NCI-H2029 (cell line): ENCODE results near the gene ZSWIM3.
"Not testable (repeated sequence)": the region's sequence is repeated elsewhere in the genome, so short reads cannot be mapped to it uniquely, and the experiment has no call there.

Experiments used
- DNase-seq: peaks from one replicate; lab custom pipeline; 2025; lab: John Stamatoyannopoulos, UW

Gene ZSWIM3

GRCh38 chr20:45890985-45891983 lies 33.9 kb downstream of the ZSWIM3 start, which contains the start of the genes CTSA and NEURL2:
TSS of gene CTSA (plus strand) at chr20:45891335. CDS start at chr20:45891569, 234 bp downstream.
TSS of gene NEURL2 (minus strand) at chr20:45891208. CDS start at chr20:45890991, 217 bp downstream.
- peak; percentile 77 for DNase-seq

- DNase-seq = no peak
Measured at GRCh38 chr20:45892049-45892825, 34.8 kb downstream of the ZSWIM3 start.

GRCh38 chr20:45892828-45893500 lies 35.5 kb downstream of the ZSWIM3 start:
- DNase-seq = no peak

GRCh38 chr20:45893831-45894230 lies 36.4 kb downstream of the ZSWIM3 start:
- DNase-seq = no peak

- no peak for DNase-seq
Measured at GRCh38 chr20:45894797-45895196, 37.4 kb downstream of the ZSWIM3 start.

- no peak for DNase-seq
Measured at GRCh38 chr20:45896641-45897161, 39.3 kb downstream of the ZSWIM3 start.

GRCh38 chr20:45897289-45897688 lies 39.9 kb downstream of the ZSWIM3 start:
- no peak for DNase-seq

GRCh38 chr20:45897692-45898091 lies 40.3 kb downstream of the ZSWIM3 start:
- DNase-seq = no peak

- no peak for DNase-seq
Measured at GRCh38 chr20:45898285-45898684, 40.9 kb downstream of the ZSWIM3 start.

GRCh38 chr20:45899046-45899835 lies 41.8 kb downstream of the ZSWIM3 start:
- DNase-seq = no peak

- DNase-seq = not testable (repeated sequence)
Measured at GRCh38 chr20:45901332-45901731, 43.9 kb downstream of the ZSWIM3 start.

GRCh38 chr20:45902199-45902701 lies 44.8 kb downstream of the ZSWIM3 start:
- no peak for DNase-seq

- DNase-seq = no peak
Measured at GRCh38 chr20:45904583-45905504, 47.4 kb downstream of the ZSWIM3 start.

GRCh38 chr20:45905505-45906079 lies 48.2 kb downstream of the ZSWIM3 start:
- no peak for DNase-seq

- DNase-seq = no peak
Measured at GRCh38 chr20:45907219-45907948, 50.0 kb downstream of the ZSWIM3 start.

- DNase-seq = no peak
Measured at GRCh38 chr20:45908084-45908483, 50.7 kb downstream of the ZSWIM3 start.

GRCh38 chr20:45909336-45909808 lies 52.0 kb downstream of the ZSWIM3 start:
- DNase-seq = no peak
